HG03520 (cell line): ENCODE results near the gene UCKL1.

Source experiments
- ATAC-seq: cut with Tn5 transposase; IDR thresholded peaks from one replicate; pipeline ENCODE4 v1.9.1; 2021; ENCODE audit warnings: mild to moderate bottlenecking, moderate library complexity; ENCODE audit not compliant: unreplicated experiment

UCKL1 gene

GRCh38 chr20:63959699-63960075 lies 3.5 kb upstream of the UCKL1 start:
- ATAC-seq: no peak

- no peak for ATAC-seq
Measured at GRCh38 chr20:63958964-63959698, 2.9 kb upstream of the UCKL1 start.

GRCh38 chr20:63958471-63958870 lies 2.3 kb upstream of the UCKL1 start:
- no peak for ATAC-seq

GRCh38 chr20:63957690-63958441 lies 1.6 kb upstream of the UCKL1 start:
- no peak for ATAC-seq

GRCh38 chr20:63957004-63957689 lies 931 bp upstream of the UCKL1 start:
- peak; percentile 17 for ATAC-seq

- no peak for ATAC-seq
Measured at GRCh38 chr20:63956664-63957003, 418 bp upstream of the UCKL1 start.

- ATAC-seq: no peak
Measured at GRCh38 chr20:63955281-63955826, 862 bp downstream of the UCKL1 start.

GRCh38 chr20:63953764-63954429 lies 2.3 kb downstream of the UCKL1 start:
- ATAC-seq: no peak

GRCh38 chr20:63952769-63953168 lies 3.4 kb downstream of the UCKL1 start:
- no peak for ATAC-seq

- no peak for ATAC-seq
Measured at GRCh38 chr20:63952210-63952535, 4.0 kb downstream of the UCKL1 start.

GRCh38 chr20:63951398-63952209 lies 4.6 kb downstream of the UCKL1 start:
- ATAC-seq: no peak

- ATAC-seq: no peak
Measured at GRCh38 chr20:63950701-63951397, 5.4 kb downstream of the UCKL1 start.

- ATAC-seq: no peak
Measured at GRCh38 chr20:63947638-63948456, 8.4 kb downstream of the UCKL1 start.

GRCh38 chr20:63946986-63947637 lies 9.1 kb downstream of the UCKL1 start:
- ATAC-seq: no peak

- no peak for ATAC-seq
Measured at GRCh38 chr20:63945921-63946920, 10.0 kb downstream of the UCKL1 start.

GRCh38 chr20:63945031-63945658 lies 11.1 kb downstream of the UCKL1 start:
- no peak for ATAC-seq
